Measurements from ENCODE around the gene RPS6KB2. TPM values are rescaled to one million over a fixed set of nuclear protein-coding genes. Genes with fewer than 3 reads are reported as not detected.

RPS6KB2 gene
- total RNA-seq, 4 donors from 2014 or later: 34.0 to 51.0 (median 48.0) TPM

- Histone ChIP-seq H3K4me1 (peaks cover 30 to 53% (median 48%) of the 10 kb centered on the region in 4 donors), H3K27me3 (no peaks in the 10 kb centered on the region), H3K36me3 (peaks cover 22 to 73% (median 53%) of the 10 kb centered on the region in 4 donors), H3K27ac (replicated peaks in 1 of 4) (no peak overlapping the region), H3K9me3 (no peaks in the 10 kb centered on the region), H3K4me3 (no peak overlapping the region)
- intact Hi-C loops (cut with DNase I): no loop called here
- DNase-seq (ENCODE audit: extremely low spot score): no peak
- 89% methylated on average over 13 of the region's 19 CpGs for WGBS
- no peak for TF ChIP-seq POLR2AphosphoS5 (IDR thresholded peaks at IDR 0.05)
- TF ChIP-seq EP300 (IDR thresholded peaks at IDR 0.05): no peak
- no peak for TF ChIP-seq POLR2A (IDR thresholded peaks at IDR 0.05; ENCODE audit: low read depth)
- TF ChIP-seq, protein P1, sequence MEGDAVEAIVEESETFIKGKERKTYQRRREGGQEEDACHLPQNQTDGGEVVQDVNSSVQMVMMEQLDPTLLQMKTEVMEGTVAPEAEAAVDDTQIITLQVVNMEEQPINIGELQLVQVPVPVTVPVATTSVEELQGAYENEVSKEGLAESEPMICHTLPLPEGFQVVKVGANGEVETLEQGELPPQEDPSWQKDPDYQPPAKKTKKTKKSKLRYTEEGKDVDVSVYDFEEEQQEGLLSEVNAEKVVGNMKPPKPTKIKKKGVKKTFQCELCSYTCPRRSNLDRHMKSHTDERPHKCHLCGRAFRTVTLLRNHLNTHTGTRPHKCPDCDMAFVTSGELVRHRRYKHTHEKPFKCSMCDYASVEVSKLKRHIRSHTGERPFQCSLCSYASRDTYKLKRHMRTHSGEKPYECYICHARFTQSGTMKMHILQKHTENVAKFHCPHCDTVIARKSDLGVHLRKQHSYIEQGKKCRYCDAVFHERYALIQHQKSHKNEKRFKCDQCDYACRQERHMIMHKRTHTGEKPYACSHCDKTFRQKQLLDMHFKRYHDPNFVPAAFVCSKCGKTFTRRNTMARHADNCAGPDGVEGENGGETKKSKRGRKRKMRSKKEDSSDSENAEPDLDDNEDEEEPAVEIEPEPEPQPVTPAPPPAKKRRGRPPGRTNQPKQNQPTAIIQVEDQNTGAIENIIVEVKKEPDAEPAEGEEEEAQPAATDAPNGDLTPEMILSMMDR (IDR thresholded peaks at IDR 0.05): no peak
Measured at GRCh38 chr11:67395555-67396258, 32.6 kb upstream of the RPS6KB2 start.

DNA sequence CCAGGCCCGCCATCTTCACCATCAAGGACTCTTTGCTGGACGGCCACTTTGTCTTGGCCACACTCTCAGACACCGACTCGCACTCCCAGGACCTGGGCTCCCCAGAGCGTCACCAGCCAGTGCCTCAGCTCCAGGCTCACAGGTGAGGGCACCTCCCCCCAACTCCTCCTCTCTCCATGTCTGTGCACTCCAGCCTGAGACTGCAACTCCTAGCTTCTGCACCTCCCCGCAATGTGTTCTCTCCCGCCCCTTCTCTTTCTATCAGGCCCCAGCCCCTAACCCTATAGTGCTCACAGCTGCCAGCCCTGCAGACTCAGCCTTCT is 32.1 kb upstream of the RPS6KB2 start:
- no peaks in the 10 kb centered on the region for H3K27me3 ChIP-seq
- peak overlapping the region in 1 of 4 donors; percentile 13 for H3K27ac ChIP-seq (replicated peaks in 1 of 4)
- no peak overlapping the region for H3K4me3 ChIP-seq
- H3K9me3 ChIP-seq: no peaks in the 10 kb centered on the region
- no peak for DNase-seq (ENCODE audit: extremely low spot score)
- H3K4me1 ChIP-seq: peaks cover 28 to 53% (median 47%) of the 10 kb centered on the region in 4 donors
- TF ChIP-seq EP300 (IDR thresholded peaks at IDR 0.05) (no peak), POLR2AphosphoS5 (IDR thresholded peaks at IDR 0.05) (no peak), POLR2A (IDR thresholded peaks at IDR 0.05; ENCODE audit: low read depth) (no peak)
- TF ChIP-seq, protein P1 (IDR thresholded peaks at IDR 0.05): no peak
- WGBS: 82% methylated on average over 6 of the region's 7 CpGs
- H3K36me3 ChIP-seq: peaks cover 22 to 73% (median 53%) of the 10 kb centered on the region in 4 donors
- intact Hi-C loops (cut with DNase I): no loop called here

- H3K4me3 ChIP-seq: no peak overlapping the region
- peak overlapping the region in 2 of 4 donors; percentile 12 to 13 for H3K27ac ChIP-seq (replicated peaks in 1 of 4)
- WGBS: 75% methylated on average over 5 of the region's 13 CpGs
- DNase-seq (ENCODE audit: extremely low spot score): no peak
- H3K9me3 ChIP-seq: no peaks in the 10 kb centered on the region
- TF ChIP-seq, protein P1 (IDR thresholded peaks at IDR 0.05): no peak
- no peak for TF ChIP-seq EP300 (IDR thresholded peaks at IDR 0.05)
- TF ChIP-seq POLR2A (IDR thresholded peaks at IDR 0.05; ENCODE audit: low read depth): no peak
- TF ChIP-seq POLR2AphosphoS5 (IDR thresholded peaks at IDR 0.05): no peak
- H3K36me3 ChIP-seq: peaks cover 22 to 73% (median 53%) of the 10 kb centered on the region in 4 donors
- intact Hi-C loops (cut with DNase I): no loop called here
- H3K4me1 ChIP-seq: peaks cover 25 to 51% (median 44%) of the 10 kb centered on the region in 4 donors
- no peaks in the 10 kb centered on the region for H3K27me3 ChIP-seq
Measured at GRCh38 chr11:67396587-67397389, 31.5 kb upstream of the RPS6KB2 start.

DNA sequence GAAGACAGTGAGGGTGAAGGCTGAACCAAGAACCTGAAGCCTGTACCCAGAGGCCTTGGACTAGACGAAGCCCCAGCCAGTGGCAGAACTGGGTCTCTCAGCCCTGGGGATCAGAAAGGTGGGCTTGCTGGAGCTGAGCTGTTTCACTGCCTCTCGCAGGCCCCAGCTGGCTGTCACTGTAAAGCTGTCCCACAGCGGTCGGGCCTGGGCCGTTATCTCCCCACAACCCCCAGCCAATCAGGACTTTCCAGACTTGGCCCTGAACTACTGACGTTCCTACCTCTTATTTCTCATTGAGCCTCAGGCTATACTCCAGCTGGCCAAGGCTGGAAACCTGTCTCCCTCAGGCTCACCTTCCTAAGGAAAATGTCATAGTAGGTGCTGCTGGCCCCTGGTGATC is 30.8 kb upstream of the RPS6KB2 start:
- H3K4me3 ChIP-seq: no peak overlapping the region
- intact Hi-C loops (cut with DNase I): no loop called here
- H3K36me3 ChIP-seq: peaks cover 22 to 73% (median 53%) of the 10 kb centered on the region in 4 donors
- no peaks in the 10 kb centered on the region for H3K9me3 ChIP-seq
- DNase-seq (ENCODE audit: extremely low spot score): no peak
- no peak overlapping the region for H3K27ac ChIP-seq (replicated peaks in 1 of 4)
- H3K27me3 ChIP-seq: no peaks in the 10 kb centered on the region
- peaks cover 26 to 53% (median 47%) of the 10 kb centered on the region in 4 donors for H3K4me1 ChIP-seq
- TF ChIP-seq POLR2AphosphoS5 (IDR thresholded peaks at IDR 0.05) (no peak), EP300 (IDR thresholded peaks at IDR 0.05) (no peak), POLR2A (IDR thresholded peaks at IDR 0.05; ENCODE audit: low read depth) (no peak)
- TF ChIP-seq, protein P1 (IDR thresholded peaks at IDR 0.05): no peak
- 60% methylated on average over 6 of the region's 6 CpGs for WGBS
